Measurements from ENCODE around the gene ZNF771.

ZNF771 gene

DNA sequence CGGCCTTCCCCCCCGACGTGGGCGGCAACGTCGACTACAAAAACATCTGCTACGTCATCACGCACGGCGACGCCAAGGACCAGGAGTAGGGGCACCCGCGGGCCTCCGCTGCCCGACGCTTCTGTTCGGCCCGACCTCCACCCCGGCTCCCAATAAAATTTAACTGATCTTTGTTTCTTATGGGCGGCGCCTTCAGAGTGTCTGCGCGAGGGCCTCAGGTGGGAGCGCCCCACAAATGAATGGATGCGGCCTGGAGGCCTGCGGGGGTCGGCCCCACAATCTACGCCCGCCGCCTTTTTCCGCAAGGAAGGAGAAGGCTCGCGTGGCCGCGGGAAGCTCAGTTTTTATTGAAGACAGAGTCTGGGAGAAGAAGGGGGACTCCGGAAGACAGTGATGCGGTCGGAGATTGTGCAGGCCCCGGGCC, 29.6 kb upstream of the ZNF771 start:
- Mint-ChIP-seq H3K4me3 (peak overlapping the region; percentile 87 to 96 (median 88)), H3K4me1 (peaks cover 18% of the 10 kb centered on the region), H3K9me3 (no peaks in the 10 kb centered on the region), H3K27ac (peak overlapping the region; percentile 99 to 100 (median 99)), H3K36me3 (ENCODE audit: low read depth) (no peaks in the 10 kb centered on the region), H3K27me3 (ENCODE audit: low read depth) (no peaks in the 10 kb centered on the region)
- TF ChIP-seq, protein P1, sequence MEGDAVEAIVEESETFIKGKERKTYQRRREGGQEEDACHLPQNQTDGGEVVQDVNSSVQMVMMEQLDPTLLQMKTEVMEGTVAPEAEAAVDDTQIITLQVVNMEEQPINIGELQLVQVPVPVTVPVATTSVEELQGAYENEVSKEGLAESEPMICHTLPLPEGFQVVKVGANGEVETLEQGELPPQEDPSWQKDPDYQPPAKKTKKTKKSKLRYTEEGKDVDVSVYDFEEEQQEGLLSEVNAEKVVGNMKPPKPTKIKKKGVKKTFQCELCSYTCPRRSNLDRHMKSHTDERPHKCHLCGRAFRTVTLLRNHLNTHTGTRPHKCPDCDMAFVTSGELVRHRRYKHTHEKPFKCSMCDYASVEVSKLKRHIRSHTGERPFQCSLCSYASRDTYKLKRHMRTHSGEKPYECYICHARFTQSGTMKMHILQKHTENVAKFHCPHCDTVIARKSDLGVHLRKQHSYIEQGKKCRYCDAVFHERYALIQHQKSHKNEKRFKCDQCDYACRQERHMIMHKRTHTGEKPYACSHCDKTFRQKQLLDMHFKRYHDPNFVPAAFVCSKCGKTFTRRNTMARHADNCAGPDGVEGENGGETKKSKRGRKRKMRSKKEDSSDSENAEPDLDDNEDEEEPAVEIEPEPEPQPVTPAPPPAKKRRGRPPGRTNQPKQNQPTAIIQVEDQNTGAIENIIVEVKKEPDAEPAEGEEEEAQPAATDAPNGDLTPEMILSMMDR (IDR thresholded peaks at IDR 0.05; ENCODE audit: unreplicated experiment in 3 of 3), result no peak

DNA sequence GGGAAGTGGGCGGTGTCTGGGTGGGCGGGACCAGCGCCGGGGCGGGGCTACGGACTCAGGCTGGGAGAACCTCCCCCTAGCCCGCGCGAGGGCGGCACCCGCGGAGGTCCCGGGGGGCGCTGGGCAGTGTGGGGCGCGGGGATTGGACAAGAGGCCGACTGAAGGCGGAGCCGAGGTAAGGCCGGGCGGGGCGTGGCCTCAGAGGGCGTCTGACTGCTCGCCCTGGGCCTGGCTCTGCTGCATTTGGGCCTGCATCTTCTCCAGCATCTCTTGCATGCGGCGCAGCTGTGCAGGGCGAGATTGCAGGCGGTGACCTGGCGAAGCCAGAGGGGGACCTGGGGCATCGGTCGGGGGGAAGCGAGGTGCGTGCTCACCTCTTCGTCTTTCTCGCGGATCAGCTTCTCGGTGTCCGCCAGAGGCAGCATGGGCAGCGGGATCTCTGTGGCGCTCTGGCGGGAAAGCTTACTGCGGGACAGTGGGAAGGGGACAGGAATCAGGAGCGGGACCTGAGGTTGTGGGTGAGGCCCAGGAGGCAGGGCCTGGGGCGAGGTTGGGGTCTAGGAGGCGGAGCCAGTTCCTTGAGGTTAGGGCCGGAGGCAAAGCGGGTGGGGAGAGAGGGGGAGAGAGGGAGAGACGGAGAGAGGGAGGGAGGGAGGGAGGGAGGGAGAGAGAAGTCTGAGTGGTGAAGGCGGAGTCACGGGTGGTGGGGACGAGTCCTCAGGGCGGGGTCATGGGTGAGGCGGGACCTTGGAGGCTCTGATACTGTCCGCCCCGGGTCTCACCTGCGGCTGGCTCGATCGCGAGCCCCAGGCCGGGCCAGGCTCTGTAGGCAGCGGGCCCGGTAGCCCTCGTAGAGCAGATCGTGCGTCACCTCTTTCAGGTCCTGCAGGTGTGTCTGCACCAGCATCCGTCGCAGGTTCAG, 28.9 kb upstream of the ZNF771 start:
- Mint-ChIP-seq H3K4me3 (peak overlapping the region; percentile 87 to 96 (median 88)), H3K27me3 (ENCODE audit: low read depth) (peaks cover under 1% of the 10 kb centered on the region), H3K36me3 (ENCODE audit: low read depth) (no peaks in the 10 kb centered on the region), H3K9me3 (no peaks in the 10 kb centered on the region), H3K27ac (peak overlapping the region; percentile 99 to 100 (median 99)), H3K4me1 (peaks cover 19% of the 10 kb centered on the region)
- TF ChIP-seq, protein P1 (IDR thresholded peaks at IDR 0.05; ENCODE audit: unreplicated experiment in 3 of 3), result no peak

DNA sequence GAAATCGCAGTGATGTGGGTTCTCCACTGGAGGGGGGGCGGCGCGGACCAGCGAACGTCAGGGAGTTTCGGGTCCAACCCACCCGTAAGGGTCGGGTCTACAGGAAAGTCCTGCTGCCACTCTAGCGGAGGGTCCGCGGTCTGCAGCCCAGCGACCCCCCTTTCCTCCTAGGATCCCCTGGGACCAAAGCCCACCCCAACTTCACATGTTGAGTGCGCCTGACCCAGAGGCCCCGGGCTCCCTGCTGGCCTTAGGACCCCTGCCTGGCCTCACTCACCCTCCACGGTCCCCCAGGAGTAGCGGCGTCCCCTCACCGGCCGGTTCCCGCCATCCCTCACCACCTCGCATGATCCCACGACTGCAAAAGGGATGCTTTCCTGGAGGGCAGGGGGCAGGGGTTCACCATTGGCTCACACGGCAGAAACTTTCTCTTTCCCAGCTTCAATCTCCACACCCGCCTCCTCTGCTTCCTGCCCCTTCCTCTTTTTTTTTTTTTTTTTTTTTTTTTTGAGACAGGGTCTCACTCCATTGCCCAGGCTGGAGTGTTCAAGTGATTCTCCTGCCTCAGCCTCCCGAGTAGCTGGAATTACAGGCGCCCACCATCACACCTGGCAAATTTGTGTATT, 28.1 kb upstream of the ZNF771 start:
- Mint-ChIP-seq H3K4me1 (peaks cover 23% of the 10 kb centered on the region), H3K27me3 (ENCODE audit: low read depth) (peaks cover 4% of the 10 kb centered on the region), H3K9me3 (no peaks in the 10 kb centered on the region), H3K36me3 (ENCODE audit: low read depth) (no peaks in the 10 kb centered on the region), H3K4me3 (peak overlapping the region; percentile 87 to 96 (median 88)), H3K27ac (peak overlapping the region; percentile 99 to 100 (median 99))
- TF ChIP-seq, protein P1 (IDR thresholded peaks at IDR 0.05; ENCODE audit: unreplicated experiment in 3 of 3), result no peak

DNA sequence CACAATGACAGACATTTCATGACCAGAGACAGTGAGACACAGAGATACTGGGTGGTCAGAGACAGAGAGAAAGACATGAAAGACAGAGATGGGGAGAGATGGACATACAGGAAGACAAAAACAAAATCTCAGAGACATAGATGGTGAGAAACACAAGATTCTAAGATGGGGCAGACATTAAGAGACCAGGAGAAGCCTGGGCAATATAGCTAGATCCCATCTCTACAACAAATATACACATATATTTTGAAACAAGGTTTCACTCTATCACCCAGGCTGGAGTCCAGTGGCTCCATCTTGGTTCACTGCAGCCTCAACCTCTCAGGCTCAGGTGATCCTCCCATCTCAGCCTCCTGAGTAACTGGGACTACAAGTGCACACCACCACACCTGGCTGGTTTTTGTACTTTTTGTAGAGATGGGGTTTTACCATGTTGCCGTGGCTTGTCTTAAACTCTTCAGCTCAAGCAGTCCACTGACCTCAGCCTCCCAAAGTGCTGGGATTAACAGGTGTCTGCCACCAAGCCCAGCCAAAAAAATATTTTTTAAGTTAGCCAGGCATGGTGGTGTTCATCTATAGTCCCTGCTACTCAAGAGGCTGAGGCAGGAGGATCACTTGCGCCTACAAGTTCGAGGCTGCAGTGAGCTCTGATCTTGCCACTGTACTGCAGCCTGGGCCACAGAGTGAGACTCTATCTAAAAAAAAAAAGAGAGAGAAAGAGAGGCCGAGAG, 27.2 kb upstream of the ZNF771 start:
- H3K4me1 Mint-ChIP-seq, result peaks cover 23% of the 10 kb centered on the region
- H3K4me3 Mint-ChIP-seq, result peak overlapping the region; percentile 87 to 96 (median 88)
- H3K36me3 Mint-ChIP-seq (ENCODE audit: low read depth), result no peaks in the 10 kb centered on the region
- no peaks in the 10 kb centered on the region for H3K9me3 Mint-ChIP-seq
- peak overlapping the region; percentile 35 to 59 (median 51) for H3K27ac Mint-ChIP-seq
- TF ChIP-seq, protein P1 (IDR thresholded peaks at IDR 0.05; ENCODE audit: unreplicated experiment in 3 of 3), result no peak
- H3K27me3 Mint-ChIP-seq (ENCODE audit: low read depth), result peaks cover 4% of the 10 kb centered on the region

DNA sequence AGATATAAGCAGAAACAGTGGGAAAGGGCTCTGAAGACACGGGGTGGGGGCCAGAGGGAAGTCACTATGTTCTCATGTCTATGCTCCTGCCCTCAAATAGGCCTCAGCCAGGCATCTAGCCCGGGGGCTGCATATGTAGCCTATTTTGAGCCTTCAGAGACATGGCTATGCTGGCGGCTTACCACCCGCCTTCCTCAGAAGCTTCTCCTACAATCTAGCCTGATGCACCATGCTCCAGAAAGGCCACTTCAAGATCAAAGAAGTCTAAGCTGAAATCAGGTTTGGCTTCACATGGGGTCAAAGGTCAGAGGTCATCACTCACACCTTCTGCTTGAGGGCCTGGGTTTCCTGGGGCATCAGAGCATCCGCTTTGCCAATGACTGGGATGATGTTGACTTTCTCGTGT, 26.6 kb upstream of the ZNF771 start:
- Mint-ChIP-seq H3K4me1 (peaks cover 23% of the 10 kb centered on the region), H3K27me3 (ENCODE audit: low read depth) (peaks cover 4% of the 10 kb centered on the region)

More for the DNA sequence above, 26.6 kb upstream of the ZNF771 start:
- H3K27ac Mint-ChIP-seq, result peak overlapping the region in 2 of 3 experiments; percentile 51 to 59
- H3K36me3 Mint-ChIP-seq (ENCODE audit: low read depth), result no peaks in the 10 kb centered on the region
- peak overlapping the region; percentile 29 to 87 (median 74) for H3K4me3 Mint-ChIP-seq
- H3K9me3 Mint-ChIP-seq, result no peaks in the 10 kb centered on the region
- TF ChIP-seq, protein P1 (IDR thresholded peaks at IDR 0.05; ENCODE audit: unreplicated experiment in 3 of 3), result no peak
